Body of pancreas (tissue), 4 donors: ENCODE results near the gene LRRK1. TPM values are rescaled to one million over a fixed set of nuclear protein-coding genes. Genes with fewer than 3 reads are reported as not detected.

Source experiments
- ATAC-seq: fragments of 150-250 bp; one replicate; pipeline ENCODE4 v1.9.1; 2016
- DNase-seq, 4 donors: peaks; one replicate each; pipeline ENCODE4 v3.0.0-alpha.2; 2019
- H3K27ac ChIP-seq, 4 donors: fragments of 200-600 bp; sonication (generic); 1 replicate in 3 of 4; 2 replicates in 1 of 4; pipeline versions ENCODE4 v1.5.1 to v1.6.1; 2016 to 2019; ENCODE audit warnings: mild to moderate bottlenecking in 1 of 4, mixed read lengths in 1 of 4, moderate library complexity in 1 of 4
- H3K27me3 ChIP-seq, 2 donors: fragments of 200-600 bp; sonication (generic); one replicate each; pipeline ENCODE4 v1.6.0; 2016; ENCODE audit warnings: mild to moderate bottlenecking in 1 of 2
- H3K36me3 ChIP-seq, 2 donors: fragments of 200-600 bp; sonication (generic); replicated peaks in 1 of 2; 2 replicates each; pipeline ENCODE4 v1.5.1; 2016; ENCODE audit warnings: low read depth in 2 of 2; ENCODE audit not compliant: insufficient read depth in 1 of 2
- H3K4me1 ChIP-seq: fragments of 200-600 bp; sonication (generic); one replicate; pipeline ENCODE4 v1.6.0; 2016
- H3K4me3 ChIP-seq, 2 donors: fragments of 200-600 bp; sonication (generic); 1 replicate in 1 of 2; 2 replicates in 1 of 2; pipeline ENCODE4 v1.5.1; 2016 to 2019
- H3K9me3 ChIP-seq, 3 donors: fragments of 200-600 bp; sonication (generic); 1 replicate in 2 of 3; 2 replicates in 1 of 3; pipeline ENCODE4 v1.5.1; 2016
- POLR2A ChIP-seq, 3 donors: fragments of 450-650 bp; IDR thresholded peaks; one replicate each; pipeline ENCODE4 v1.6.1; 2016; ENCODE audit warnings: antibody characterized with exemption in 3 of 3, mild to moderate bottlenecking in 2 of 3
- WGBS, 2 donors: methylation state at CpG; one replicate each; pipeline ENCODE4 v1.1.5; 2017; 5-methylcytosine and 5-hydroxymethylcytosine counted together
- intact Hi-C: fragments of 100-400 bp; cut with DNase I; formaldehyde crosslinking; loops from one replicate; pipeline ENCODE4 v1.15.1; 2023
- total RNA-seq, 2 donors: library from RNA; depleted of rRNA; stranded (reverse); fragments of >200 nt; gene quantifications; one replicate each; pipeline ENCODE4 v1.1.0, GENCODE V29; 2016
- TF ChIP-seq, protein P1 (sequence below), 7 experiments: fragments of 450-650 bp in 4 of 7; fragments of 200-600 bp in 3 of 7; sonication (generic) in 3 of 7; IDR thresholded peaks; one replicate each; pipeline ENCODE4 v1.5.1; 2016 to 2019; ENCODE audit warnings: antibody characterized with exemption in 7 of 7

LRRK1 gene
- total RNA-seq, 2 donors from 2014 or later: 12.2 to 14.0 TPM

DNA sequence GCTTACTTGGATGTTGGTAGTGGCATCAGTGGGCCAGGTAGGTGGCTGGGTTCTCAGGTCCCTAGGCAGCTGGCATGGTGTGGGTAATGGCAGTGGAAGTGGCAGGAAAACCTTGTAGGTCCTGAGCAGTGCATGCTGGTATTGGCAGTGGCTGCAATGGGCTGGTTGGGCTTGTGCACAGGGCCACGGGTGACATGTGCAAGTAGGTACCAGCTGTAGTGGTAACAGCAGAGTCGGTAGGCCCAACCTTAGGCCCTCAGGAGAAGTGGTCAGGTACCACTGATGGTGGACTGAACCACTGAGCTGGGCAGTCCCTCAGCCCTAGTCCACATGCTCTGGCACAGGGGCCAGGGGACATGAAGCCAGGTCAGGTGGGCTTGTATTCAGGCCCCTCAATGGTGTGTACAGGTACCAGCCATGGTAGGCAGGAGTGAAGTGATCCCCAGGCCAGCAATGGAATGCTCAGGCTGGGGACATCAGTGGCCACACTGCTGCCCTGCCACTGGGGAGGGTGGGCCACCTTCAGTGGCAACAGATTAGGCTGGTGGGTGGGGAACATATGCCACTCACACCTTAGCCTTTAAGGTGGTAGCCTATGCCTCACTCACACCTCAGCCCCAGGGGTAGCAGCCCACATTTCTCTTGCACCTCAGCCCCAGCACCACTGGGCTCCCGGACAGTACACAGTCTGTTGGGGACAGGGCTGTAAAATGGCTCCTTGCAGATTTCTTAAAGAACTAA lies 118.1 kb downstream of the LRRK1 start:
- H3K9me3 ChIP-seq: no peaks in the 10 kb centered on the region
- no peaks in the 10 kb centered on the region for H3K27me3 ChIP-seq
- no peaks in the 10 kb centered on the region for H3K4me1 ChIP-seq
- DNase-seq (peak in 1 of 4 donors; percentile 7), ATAC-seq (no peak)
- TF ChIP-seq, protein P1, sequence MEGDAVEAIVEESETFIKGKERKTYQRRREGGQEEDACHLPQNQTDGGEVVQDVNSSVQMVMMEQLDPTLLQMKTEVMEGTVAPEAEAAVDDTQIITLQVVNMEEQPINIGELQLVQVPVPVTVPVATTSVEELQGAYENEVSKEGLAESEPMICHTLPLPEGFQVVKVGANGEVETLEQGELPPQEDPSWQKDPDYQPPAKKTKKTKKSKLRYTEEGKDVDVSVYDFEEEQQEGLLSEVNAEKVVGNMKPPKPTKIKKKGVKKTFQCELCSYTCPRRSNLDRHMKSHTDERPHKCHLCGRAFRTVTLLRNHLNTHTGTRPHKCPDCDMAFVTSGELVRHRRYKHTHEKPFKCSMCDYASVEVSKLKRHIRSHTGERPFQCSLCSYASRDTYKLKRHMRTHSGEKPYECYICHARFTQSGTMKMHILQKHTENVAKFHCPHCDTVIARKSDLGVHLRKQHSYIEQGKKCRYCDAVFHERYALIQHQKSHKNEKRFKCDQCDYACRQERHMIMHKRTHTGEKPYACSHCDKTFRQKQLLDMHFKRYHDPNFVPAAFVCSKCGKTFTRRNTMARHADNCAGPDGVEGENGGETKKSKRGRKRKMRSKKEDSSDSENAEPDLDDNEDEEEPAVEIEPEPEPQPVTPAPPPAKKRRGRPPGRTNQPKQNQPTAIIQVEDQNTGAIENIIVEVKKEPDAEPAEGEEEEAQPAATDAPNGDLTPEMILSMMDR (IDR thresholded peaks at IDR 0.05): no peak
- no peak for TF ChIP-seq POLR2A (IDR thresholded peaks at IDR 0.05)
- H3K4me3 ChIP-seq: no peak overlapping the region
- H3K36me3 ChIP-seq: no peaks in the 10 kb centered on the region
- WGBS, 2 donors: 94 to 100% methylated on average over 1 to 3 of the region's 3 CpGs
- intact Hi-C loops: no loop called here
- H3K27ac ChIP-seq: no peak overlapping the region

DNA sequence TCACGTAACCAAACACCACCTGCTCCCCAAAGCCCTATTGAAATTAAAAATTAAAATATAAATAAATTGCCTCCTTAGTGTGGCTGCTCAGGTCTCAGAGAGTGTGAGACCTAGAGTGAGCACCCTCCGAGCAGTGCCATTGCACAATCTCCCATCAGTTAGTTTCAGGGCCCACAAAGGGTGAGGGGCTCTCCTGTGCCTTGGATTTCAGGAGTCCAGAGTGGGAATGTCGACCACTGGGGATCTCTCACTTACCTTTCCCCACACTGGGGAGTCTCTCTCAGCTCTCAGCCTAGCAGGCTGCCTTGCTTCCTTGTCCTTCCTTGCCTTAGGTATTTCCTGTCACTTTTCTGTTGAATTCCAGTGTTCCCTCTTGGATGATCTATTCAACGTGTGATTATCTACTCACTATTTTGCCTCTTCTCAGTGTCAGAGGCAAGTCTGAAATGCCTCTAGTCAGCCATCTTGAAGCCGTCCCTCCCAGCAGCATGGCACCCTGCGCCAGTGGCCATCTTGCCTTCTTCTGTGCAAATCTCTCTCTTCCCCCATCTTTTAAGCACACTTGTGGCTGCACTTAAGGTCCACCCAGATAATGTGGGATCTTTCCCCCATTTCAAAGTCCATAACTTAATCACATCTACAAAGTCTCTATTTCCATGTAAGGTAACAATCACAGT lies 119.3 kb downstream of the LRRK1 start:
- no peaks in the 10 kb centered on the region for H3K9me3 ChIP-seq
- no peaks in the 10 kb centered on the region for H3K4me1 ChIP-seq
- intact Hi-C loops: no loop called here
- no peaks in the 10 kb centered on the region for H3K36me3 ChIP-seq
- TF ChIP-seq POLR2A (IDR thresholded peaks at IDR 0.05): no peak
- TF ChIP-seq, protein P1 (IDR thresholded peaks at IDR 0.05): no peak
- no peak for ATAC-seq
- no peak overlapping the region for H3K27ac ChIP-seq
- no peaks in the 10 kb centered on the region for H3K27me3 ChIP-seq
- no peak overlapping the region for H3K4me3 ChIP-seq
- WGBS, 2 donors: 89 to 92% methylated on average over 6 of the region's 6 CpGs
- no peak for DNase-seq

DNA sequence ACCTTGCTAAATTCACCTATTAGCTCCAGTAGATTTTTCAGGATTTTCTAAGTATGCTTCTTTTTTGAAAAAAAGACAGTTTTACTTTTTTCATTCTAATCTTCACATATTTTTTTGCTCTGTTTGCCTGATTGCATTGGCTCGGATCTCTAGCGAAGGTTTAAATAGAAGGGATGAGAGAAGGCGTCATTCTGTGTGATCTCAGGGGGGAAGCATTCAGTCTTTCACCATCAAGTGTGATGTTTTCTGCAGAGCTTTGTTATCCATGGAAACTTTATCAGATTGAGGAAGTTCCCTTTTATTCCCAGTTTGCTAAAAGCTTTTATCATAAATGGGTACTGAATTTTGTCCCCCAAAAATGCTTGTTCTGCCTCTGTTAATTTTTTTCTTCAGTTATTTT lies 120.3 kb downstream of the LRRK1 start:
- WGBS, 2 donors: 89 to 92% methylated on average over 3 of the region's 3 CpGs
- intact Hi-C loops: no loop called here
- Histone ChIP-seq H3K36me3 (no peaks in the 10 kb centered on the region), H3K27me3 (no peaks in the 10 kb centered on the region), H3K9me3 (no peaks in the 10 kb centered on the region), H3K4me1 (no peaks in the 10 kb centered on the region), H3K27ac (no peak overlapping the region), H3K4me3 (no peak overlapping the region)
- no peak for TF ChIP-seq POLR2A (IDR thresholded peaks at IDR 0.05)
- TF ChIP-seq, protein P1 (IDR thresholded peaks at IDR 0.05): no peak
- no peak for DNase-seq
- no peak for ATAC-seq

GRCh38 chr15:101042320-101042719 lies 123.2 kb downstream of the LRRK1 start:
- intact Hi-C loops: no loop called here
- H3K27ac ChIP-seq: no peak overlapping the region
- ATAC-seq (no peak), DNase-seq (peak in 1 of 4 donors; percentile 5)
- no peaks in the 10 kb centered on the region for H3K9me3 ChIP-seq
- TF ChIP-seq POLR2A (IDR thresholded peaks at IDR 0.05): no peak
- TF ChIP-seq, protein P1 (IDR thresholded peaks at IDR 0.05): no peak
- H3K4me1 ChIP-seq: no peaks in the 10 kb centered on the region
- 96% methylated on average over 4 of the region's 4 CpGs for WGBS, 2 donors
- H3K4me3 ChIP-seq: no peak overlapping the region
- H3K27me3 ChIP-seq: no peaks in the 10 kb centered on the region
- no peaks in the 10 kb centered on the region for H3K36me3 ChIP-seq
